Esophagus squamous epithelium (tissue), 4 donors: ENCODE measurements around the gene NDUFAF4.

Experiments used
- CTCF ChIP-seq, 6 experiments: fragments of 450-650 bp in 4 of 6; fragments of 200-600 bp in 2 of 6; sonication (generic) in 2 of 6; IDR thresholded peaks; one replicate each; pipeline ENCODE4 v1.5.1; 2016 to 2019; ENCODE audit warnings: antibody characterized with exemption in 6 of 6, mild to moderate bottlenecking in 4 of 6, moderate library complexity in 4 of 6
- POLR2A ChIP-seq, 4 donors: fragments of 450-650 bp; IDR thresholded peaks; one replicate each; pipeline ENCODE4 v1.6.1; 2017; ENCODE audit warnings: antibody characterized with exemption in 4 of 4, mild to moderate bottlenecking in 4 of 4, moderate library complexity in 3 of 4

DNA sequence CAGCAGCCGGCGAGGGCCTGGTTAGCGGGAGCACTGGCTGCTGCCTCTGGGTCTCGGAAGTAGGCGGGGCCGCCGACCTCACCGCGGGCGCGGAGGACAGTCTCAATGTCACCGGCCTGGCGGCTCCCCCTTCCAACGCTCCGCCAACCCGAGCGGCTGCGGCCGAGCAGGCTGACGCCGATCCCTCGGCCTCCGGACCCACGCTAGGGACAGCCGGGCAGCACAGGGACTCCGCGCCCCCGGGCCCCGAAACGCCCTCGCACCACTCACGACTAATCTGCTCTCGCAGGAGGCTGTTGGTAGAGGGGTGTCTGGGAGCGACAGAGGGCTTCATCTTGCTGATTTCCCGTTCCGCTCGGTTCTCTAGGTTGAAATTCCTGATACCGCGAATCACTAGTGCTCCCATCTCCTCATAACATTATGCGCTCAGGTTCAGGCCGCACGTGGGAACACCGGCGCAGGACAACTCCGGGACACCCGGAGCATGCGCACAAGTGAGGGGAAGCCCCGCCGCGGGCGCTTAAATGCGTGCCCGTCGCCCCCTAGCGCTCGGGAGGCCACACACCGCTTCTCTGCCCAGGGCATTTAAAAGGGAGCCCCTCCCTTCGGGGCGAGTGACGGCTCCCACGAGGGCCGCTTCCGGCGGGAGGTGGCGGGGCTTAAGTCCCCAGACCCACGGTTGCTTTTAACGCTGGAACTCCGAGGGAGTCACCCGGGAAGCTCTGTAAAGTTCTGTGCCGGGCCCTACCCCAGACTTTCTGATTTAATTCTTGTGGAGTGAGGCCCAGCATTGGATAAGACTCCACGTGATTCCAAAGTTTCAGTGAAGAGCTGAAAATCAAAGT is at the start of gene NDUFAF4:
- peak; percentile 82 to 98 (median 95) for TF ChIP-seq CTCF (IDR thresholded peaks at IDR 0.05)
- TF ChIP-seq POLR2A (IDR thresholded peaks at IDR 0.05), result peak in 2 of 4 donors; percentile 40 to 60
